PC-9 (cell line): ENCODE data around the gene BRI3.

Experiments
- EZH2 ChIP-seq: fragments of 200-600 bp; sonication (generic); IDR thresholded peaks from 2 replicates; pipeline ENCODE4 v1.8.0; 2017; ENCODE audit warnings: antibody characterized with exemption, low read depth
- TF ChIP-seq, protein P1 (sequence below): fragments of 200-600 bp; sonication (generic); conservative IDR thresholded peaks from 2 replicates; pipeline ENCODE4 v1.6.1; 2017; ENCODE audit warnings: mixed run types, antibody characterized with exemption, mild to moderate bottlenecking, moderate library complexity

DNA sequence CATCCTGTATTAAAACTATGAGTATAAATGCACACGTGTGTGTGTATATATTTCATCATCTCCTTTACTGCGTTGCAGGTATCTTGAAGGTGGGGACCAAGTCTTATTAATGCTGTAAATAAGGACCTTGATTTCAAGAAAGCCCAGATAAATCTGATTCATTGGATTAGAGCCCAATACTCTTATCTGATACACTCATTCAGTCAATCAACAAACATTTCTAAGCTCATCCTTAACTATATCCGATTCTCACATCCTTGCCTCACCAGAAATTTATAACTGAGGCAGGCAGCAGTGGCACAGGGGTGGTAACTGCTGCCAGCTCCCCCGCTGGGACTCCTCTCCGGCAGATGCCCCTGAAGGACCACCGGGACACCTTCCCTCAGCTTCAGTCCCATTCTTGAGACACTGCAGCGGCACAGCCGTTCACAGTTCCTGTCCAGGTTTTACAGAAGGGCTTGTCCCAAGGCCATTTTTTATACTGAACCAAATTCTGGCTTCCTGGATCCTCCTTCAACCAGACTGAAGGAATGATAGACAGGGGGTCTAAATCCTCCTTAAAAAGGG is 54.0 kb downstream of the BRI3 start:
- TF ChIP-seq, protein P1, sequence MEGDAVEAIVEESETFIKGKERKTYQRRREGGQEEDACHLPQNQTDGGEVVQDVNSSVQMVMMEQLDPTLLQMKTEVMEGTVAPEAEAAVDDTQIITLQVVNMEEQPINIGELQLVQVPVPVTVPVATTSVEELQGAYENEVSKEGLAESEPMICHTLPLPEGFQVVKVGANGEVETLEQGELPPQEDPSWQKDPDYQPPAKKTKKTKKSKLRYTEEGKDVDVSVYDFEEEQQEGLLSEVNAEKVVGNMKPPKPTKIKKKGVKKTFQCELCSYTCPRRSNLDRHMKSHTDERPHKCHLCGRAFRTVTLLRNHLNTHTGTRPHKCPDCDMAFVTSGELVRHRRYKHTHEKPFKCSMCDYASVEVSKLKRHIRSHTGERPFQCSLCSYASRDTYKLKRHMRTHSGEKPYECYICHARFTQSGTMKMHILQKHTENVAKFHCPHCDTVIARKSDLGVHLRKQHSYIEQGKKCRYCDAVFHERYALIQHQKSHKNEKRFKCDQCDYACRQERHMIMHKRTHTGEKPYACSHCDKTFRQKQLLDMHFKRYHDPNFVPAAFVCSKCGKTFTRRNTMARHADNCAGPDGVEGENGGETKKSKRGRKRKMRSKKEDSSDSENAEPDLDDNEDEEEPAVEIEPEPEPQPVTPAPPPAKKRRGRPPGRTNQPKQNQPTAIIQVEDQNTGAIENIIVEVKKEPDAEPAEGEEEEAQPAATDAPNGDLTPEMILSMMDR: no peak
- TF ChIP-seq EZH2: no peak
